Middle frontal gyrus (tissue), 1 donor: ENCODE data around the gene LRMDA.

Source experiments
- DNase-seq: peaks from one replicate; pipeline ENCODE4 v3.0.0-alpha.2; 2015; ENCODE audit warnings: low spot score; ENCODE audit errors: extremely low spot score

Gene LRMDA

GRCh38 chr10:76071653-76072365 lies 640.4 kb downstream of the LRMDA start:
- DNase-seq: no peak

GRCh38 chr10:76072384-76072783 lies 641.0 kb downstream of the LRMDA start:
- no peak for DNase-seq

GRCh38 chr10:76073524-76073923 lies 642.1 kb downstream of the LRMDA start:
- DNase-seq: no peak

GRCh38 chr10:76074659-76075058 lies 643.2 kb downstream of the LRMDA start:
- DNase-seq: no peak

GRCh38 chr10:76080451-76080850 lies 649.0 kb downstream of the LRMDA start:
- DNase-seq: no peak

GRCh38 chr10:76080991-76081390 lies 649.6 kb downstream of the LRMDA start:
- DNase-seq: no peak

GRCh38 chr10:76082232-76082631 lies 650.8 kb downstream of the LRMDA start:
- DNase-seq: no peak

GRCh38 chr10:76082956-76083355 lies 651.5 kb downstream of the LRMDA start:
- DNase-seq: no peak

- no peak for DNase-seq
These were observed 653.8 kb downstream of the LRMDA start for GRCh38 chr10:76085002-76085816.

GRCh38 chr10:76085817-76086167 lies 654.4 kb downstream of the LRMDA start:
- DNase-seq: no peak

GRCh38 chr10:76086170-76086760 lies 654.8 kb downstream of the LRMDA start:
- DNase-seq: no peak

GRCh38 chr10:76086761-76087639 lies 655.6 kb downstream of the LRMDA start:
- DNase-seq: no peak

GRCh38 chr10:76088008-76088407 lies 656.6 kb downstream of the LRMDA start:
- no peak for DNase-seq

GRCh38 chr10:76088980-76089379 lies 657.6 kb downstream of the LRMDA start:
- no peak for DNase-seq

GRCh38 chr10:76089556-76090180 lies 658.2 kb downstream of the LRMDA start:
- no peak for DNase-seq

- DNase-seq: no peak
These were observed 660.5 kb downstream of the LRMDA start for GRCh38 chr10:76091926-76092325.

- DNase-seq: no peak
These were observed 675.2 kb downstream of the LRMDA start for GRCh38 chr10:76106611-76107010.

GRCh38 chr10:76108563-76109359 lies 677.3 kb downstream of the LRMDA start:
- DNase-seq: no peak

- no peak for DNase-seq
These were observed 680.0 kb downstream of the LRMDA start for GRCh38 chr10:76111404-76111803.
